ENCODE measurements around the gene TBC1D22A. TPM values are rescaled to one million over a fixed set of nuclear protein-coding genes. Genes with fewer than 3 reads are reported as not detected.

Gene TBC1D22A
- total RNA-seq, 1 experiment from 2014 or later = 14.3 TPM

DNA sequence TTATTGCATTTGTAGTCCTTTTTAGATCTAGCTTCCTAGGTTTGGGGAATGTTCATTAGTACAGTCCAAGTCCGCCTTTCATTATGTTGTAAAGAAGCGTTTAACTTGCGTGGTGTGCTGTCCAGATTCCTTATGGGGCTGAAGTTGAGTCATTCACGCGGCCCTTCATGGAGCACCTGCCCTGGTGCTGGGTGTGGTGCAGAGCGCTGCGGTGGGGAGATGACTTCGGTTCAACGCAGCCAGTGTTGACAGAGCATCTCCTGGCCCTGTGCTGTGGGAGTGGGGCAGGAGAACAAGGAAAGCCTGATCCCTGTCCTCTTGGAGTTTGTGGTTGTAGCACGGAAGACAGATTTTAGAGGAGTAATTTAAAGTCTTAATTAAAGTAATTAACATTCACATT lies 152.0 kb downstream of the TBC1D22A start:
- H3K79me2 ChIP-seq (ENCODE audit: low read length) = no peaks in the 10 kb centered on the region
- no peaks in the 10 kb centered on the region for H3K27me3 ChIP-seq (ENCODE audit: low read length)
- no peak overlapping the region for H3K27ac ChIP-seq (ENCODE audit: low read length)
- H2AFZ ChIP-seq (ENCODE audit: low read length) = no peak overlapping the region
- ChIA-PET CTCF (no interaction called here), POLR2A (ENCODE audit: unreplicated experiment) (no interaction called here)
- no peaks in the 10 kb centered on the region for H3K9me3 ChIP-seq (ENCODE audit: low read length)
- H3K4me2 ChIP-seq (ENCODE audit: low read length) = no peak overlapping the region
- ATAC-seq (no peak), DNase-seq (no peak)
- intact Hi-C loops (cut with micrococcal nuclease) = no loop called here
- no peak overlapping the region for H3K9ac ChIP-seq (ENCODE audit: low read length)
- no peak overlapping the region for H3K4me3 ChIP-seq (ENCODE audit: low read length)
- BruUV-seq (replicated peaks) = no TSS peak
- TF ChIP-seq EZH2phosphoT487 (IDR thresholded peaks at IDR 0.05; ENCODE audit: borderline replicate concordance, low read length) = no peak
- no peak for TF ChIP-seq EZH2 (IDR thresholded peaks at IDR 0.05; ENCODE audit: low read length, unreplicated experiment)
- TF ChIP-seq, protein P1, sequence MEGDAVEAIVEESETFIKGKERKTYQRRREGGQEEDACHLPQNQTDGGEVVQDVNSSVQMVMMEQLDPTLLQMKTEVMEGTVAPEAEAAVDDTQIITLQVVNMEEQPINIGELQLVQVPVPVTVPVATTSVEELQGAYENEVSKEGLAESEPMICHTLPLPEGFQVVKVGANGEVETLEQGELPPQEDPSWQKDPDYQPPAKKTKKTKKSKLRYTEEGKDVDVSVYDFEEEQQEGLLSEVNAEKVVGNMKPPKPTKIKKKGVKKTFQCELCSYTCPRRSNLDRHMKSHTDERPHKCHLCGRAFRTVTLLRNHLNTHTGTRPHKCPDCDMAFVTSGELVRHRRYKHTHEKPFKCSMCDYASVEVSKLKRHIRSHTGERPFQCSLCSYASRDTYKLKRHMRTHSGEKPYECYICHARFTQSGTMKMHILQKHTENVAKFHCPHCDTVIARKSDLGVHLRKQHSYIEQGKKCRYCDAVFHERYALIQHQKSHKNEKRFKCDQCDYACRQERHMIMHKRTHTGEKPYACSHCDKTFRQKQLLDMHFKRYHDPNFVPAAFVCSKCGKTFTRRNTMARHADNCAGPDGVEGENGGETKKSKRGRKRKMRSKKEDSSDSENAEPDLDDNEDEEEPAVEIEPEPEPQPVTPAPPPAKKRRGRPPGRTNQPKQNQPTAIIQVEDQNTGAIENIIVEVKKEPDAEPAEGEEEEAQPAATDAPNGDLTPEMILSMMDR (conservative IDR thresholded peaks at IDR 0.05; ENCODE audit: low read depth, low read length) = no peak
- no peaks in the 10 kb centered on the region for H3K36me3 ChIP-seq (ENCODE audit: low read depth, low read length)
- H3K4me1 ChIP-seq (ENCODE audit: insufficient read depth, low read length) = no peaks in the 10 kb centered on the region
- no peaks in the 10 kb centered on the region for H3F3A ChIP-seq (ENCODE audit: low read length, unreplicated experiment)
- no peaks in the 10 kb centered on the region for H4K20me1 ChIP-seq (ENCODE audit: low read length)
- H3K9me2 ChIP-seq (replicated peaks; ENCODE audit: low read length) = no peaks in the 10 kb centered on the region

DNA sequence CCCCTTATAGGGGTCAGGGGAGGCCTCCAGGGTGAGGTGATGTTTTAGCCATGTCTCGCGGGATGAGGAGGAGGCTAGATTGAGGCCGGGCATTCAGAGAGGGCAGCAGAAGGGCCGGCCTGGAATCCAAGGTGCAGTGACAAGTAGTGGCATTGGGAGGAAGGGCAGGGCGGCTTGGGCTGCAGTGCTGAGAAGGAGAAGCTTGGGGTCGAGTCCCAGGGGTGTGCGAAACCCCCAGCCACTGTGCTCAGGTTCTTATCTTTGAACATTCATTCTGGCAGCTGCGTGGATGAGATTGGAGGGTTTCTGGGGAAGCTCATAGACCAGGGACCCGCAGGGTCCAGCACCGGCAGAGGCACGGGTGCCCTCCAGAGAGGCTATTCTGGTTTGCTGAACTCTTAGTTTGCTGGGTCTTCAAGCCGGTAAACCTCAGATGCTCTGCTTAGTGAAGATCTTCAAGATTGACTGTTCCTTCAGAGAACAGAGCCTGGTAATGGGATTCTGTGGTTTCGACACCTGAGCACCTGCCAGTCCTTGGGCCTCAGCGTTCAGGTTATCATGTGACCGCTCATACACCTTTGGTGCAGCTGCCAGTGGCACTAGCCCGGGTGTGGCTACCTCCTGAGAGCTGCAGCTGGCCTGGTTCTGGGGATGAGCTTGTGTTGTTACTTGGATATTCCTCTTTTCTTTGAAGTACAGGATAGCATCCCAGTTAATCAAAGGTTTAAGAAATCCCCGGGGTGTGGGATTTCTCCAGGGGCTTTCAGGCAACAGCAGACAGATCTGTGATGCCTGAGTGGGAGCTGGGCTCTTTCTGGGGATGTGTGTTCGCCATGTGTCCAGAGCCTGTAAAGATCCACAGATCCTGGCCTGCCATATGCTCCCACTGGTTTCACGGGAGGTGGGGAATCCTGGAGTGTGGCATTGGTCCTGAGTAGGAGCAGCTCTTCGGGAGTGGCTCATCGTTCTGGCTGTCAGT lies 152.8 kb downstream of the TBC1D22A start:
- ChIA-PET POLR2A (ENCODE audit: unreplicated experiment) (interaction anchor here (0.5 kb wide), 1 partner anchor 114 kb away, joined by 5 read pairs; no protein-coding TSS in a partner anchor), CTCF (no interaction called here)
- Histone ChIP-seq H3K36me3 (ENCODE audit: low read depth, low read length) (no peaks in the 10 kb centered on the region), H3F3A (ENCODE audit: low read length, unreplicated experiment) (no peaks in the 10 kb centered on the region), H3K4me1 (ENCODE audit: insufficient read depth, low read length) (no peaks in the 10 kb centered on the region), H3K27me3 (ENCODE audit: low read length) (no peaks in the 10 kb centered on the region), H3K27ac (ENCODE audit: low read length) (no peak overlapping the region), H3K4me3 (ENCODE audit: low read length) (no peak overlapping the region), H3K79me2 (ENCODE audit: low read length) (no peaks in the 10 kb centered on the region), H3K9me2 (replicated peaks; ENCODE audit: low read length) (no peaks in the 10 kb centered on the region), H3K9ac (ENCODE audit: low read length) (no peak overlapping the region), H2AFZ (ENCODE audit: low read length) (no peak overlapping the region), H3K4me2 (ENCODE audit: low read length) (no peak overlapping the region), H4K20me1 (ENCODE audit: low read length) (no peaks in the 10 kb centered on the region), H3K9me3 (ENCODE audit: low read length) (no peaks in the 10 kb centered on the region)
- no peak for DNase-seq
- no TSS peak for BruUV-seq (replicated peaks)
- ATAC-seq = no peak
- TF ChIP-seq EZH2 (IDR thresholded peaks at IDR 0.05; ENCODE audit: low read length, unreplicated experiment) (no peak), EZH2phosphoT487 (IDR thresholded peaks at IDR 0.05; ENCODE audit: borderline replicate concordance, low read length) (no peak)
- intact Hi-C loops (cut with micrococcal nuclease) = no loop called here

DNA sequence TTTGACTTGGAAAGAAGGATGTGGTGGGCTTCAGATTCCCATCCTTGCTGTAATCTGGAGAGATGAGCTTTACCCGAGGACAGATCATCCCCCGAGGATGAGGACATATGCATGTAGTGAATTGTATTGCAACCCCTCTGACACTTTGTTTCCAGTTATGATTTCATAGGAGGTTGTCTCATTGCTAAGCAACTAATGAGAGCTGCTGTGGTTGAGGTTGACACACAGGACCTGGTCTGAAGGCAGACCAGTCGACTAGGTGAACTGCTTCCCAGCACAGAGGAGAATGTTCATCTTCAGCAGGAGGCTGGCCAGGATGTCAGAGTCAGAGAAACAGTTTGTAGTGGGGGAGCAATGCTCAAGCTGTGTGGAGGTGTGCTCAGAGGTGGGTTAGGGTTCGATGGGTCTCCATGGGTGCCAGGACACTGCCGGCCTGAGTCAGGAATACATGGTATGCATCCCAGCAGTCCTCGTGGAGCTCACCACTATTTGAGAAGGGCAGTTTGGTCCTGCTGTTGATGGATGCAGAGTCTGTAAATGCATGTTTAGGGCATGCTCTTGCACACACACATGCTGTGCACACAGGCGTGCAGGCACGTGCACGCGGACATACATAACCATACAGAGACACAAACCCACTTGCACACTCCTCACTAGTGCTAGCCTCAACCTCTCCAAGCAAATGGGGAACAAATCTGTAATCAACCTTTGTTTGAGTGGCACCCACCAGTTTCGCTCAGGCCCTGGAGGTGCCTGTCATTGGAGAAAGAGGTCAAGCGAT lies 153.7 kb downstream of the TBC1D22A start:
- intact Hi-C loops (cut with micrococcal nuclease) = no loop called here
- BruUV-seq (replicated peaks) = no TSS peak
- no peaks in the 10 kb centered on the region for H3K36me3 ChIP-seq (ENCODE audit: low read depth, low read length)
- no peaks in the 10 kb centered on the region for H3F3A ChIP-seq (ENCODE audit: low read length, unreplicated experiment)
- POLR2A ChIA-PET (ENCODE audit: unreplicated experiment) = no interaction called here
- TF ChIP-seq EZH2phosphoT487 (IDR thresholded peaks at IDR 0.05; ENCODE audit: borderline replicate concordance, low read length) (no peak), EZH2 (IDR thresholded peaks at IDR 0.05; ENCODE audit: low read length, unreplicated experiment) (no peak)
- TF ChIP-seq, protein P1 (conservative IDR thresholded peaks at IDR 0.05; ENCODE audit: low read depth, low read length) = no peak
- H3K79me2 ChIP-seq (ENCODE audit: low read length) = no peaks in the 10 kb centered on the region
- no peak overlapping the region for H3K4me3 ChIP-seq (ENCODE audit: low read length)
- CTCF ChIA-PET = no interaction called here
- no peaks in the 10 kb centered on the region for H3K9me2 ChIP-seq (replicated peaks; ENCODE audit: low read length)
- H4K20me1 ChIP-seq (ENCODE audit: low read length) = no peaks in the 10 kb centered on the region
- H3K27ac ChIP-seq (ENCODE audit: low read length) = no peak overlapping the region
- H2AFZ ChIP-seq (ENCODE audit: low read length) = no peak overlapping the region
- no peak overlapping the region for H3K4me2 ChIP-seq (ENCODE audit: low read length)
- no peaks in the 10 kb centered on the region for H3K4me1 ChIP-seq (ENCODE audit: insufficient read depth, low read length)
- no peak for ATAC-seq
- H3K9ac ChIP-seq (ENCODE audit: low read length) = no peak overlapping the region
- DNase-seq = no peak
- no peaks in the 10 kb centered on the region for H3K9me3 ChIP-seq (ENCODE audit: low read length)
- no peaks in the 10 kb centered on the region for H3K27me3 ChIP-seq (ENCODE audit: low read length)

Measured in PC-3 (cell line).